C4-2B (cell line): Measurements from ENCODE around the gene ZDHHC1.
"Not testable (repeated sequence)": the region's sequence is repeated elsewhere in the genome, so short reads cannot be mapped to it uniquely, and the experiment has no call there.

ENCODE experiments used
- H3K27ac ChIP-seq: fragments of 450-650 bp; 2 replicates; pipeline ENCODE4 v1.5.1; 2017
- ZFX ChIP-seq: fragments of 450-650 bp; IDR thresholded peaks from 2 replicates; pipeline ENCODE4 v1.6.1; 2017
- TF ChIP-seq, protein P1 (sequence below): fragments of 450-650 bp; conservative IDR thresholded peaks from 2 replicates; pipeline ENCODE4 v1.5.1; 2017; ENCODE audit warnings: mild to moderate bottlenecking

Gene ZDHHC1

DNA sequence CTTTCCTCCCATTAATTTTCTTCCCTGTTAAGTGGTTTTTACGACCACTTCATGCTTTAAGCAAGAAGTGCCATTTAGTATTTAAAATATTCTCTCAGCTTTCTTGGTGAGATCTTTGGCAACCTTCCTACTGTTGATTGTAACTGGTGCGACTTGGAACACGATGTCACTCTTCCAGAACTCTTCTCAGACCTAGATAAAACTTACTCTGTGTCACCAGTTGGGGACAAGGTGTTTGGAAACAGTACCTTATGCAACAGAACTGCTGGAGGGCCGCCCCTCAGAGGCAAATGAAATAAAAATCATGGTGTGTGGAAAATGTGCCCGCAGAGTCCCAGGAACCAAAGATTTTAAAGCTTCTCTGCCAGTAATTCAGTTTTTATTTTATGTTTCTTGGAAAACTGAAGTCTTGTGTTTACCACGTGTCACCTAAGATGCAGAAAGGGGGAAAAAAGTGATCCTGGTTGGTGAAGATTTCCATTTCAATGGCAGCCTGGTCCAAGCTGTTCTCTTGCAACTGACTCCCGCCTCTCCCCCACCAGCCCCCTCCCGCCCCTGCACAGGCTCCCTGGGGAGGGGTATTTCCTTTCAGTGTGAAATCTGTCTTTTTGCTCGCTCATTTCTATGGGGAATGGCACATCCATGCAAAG, 7.5 kb upstream of the ZDHHC1 start:
- TF ChIP-seq ZFX: no peak
- TF ChIP-seq, protein P1, sequence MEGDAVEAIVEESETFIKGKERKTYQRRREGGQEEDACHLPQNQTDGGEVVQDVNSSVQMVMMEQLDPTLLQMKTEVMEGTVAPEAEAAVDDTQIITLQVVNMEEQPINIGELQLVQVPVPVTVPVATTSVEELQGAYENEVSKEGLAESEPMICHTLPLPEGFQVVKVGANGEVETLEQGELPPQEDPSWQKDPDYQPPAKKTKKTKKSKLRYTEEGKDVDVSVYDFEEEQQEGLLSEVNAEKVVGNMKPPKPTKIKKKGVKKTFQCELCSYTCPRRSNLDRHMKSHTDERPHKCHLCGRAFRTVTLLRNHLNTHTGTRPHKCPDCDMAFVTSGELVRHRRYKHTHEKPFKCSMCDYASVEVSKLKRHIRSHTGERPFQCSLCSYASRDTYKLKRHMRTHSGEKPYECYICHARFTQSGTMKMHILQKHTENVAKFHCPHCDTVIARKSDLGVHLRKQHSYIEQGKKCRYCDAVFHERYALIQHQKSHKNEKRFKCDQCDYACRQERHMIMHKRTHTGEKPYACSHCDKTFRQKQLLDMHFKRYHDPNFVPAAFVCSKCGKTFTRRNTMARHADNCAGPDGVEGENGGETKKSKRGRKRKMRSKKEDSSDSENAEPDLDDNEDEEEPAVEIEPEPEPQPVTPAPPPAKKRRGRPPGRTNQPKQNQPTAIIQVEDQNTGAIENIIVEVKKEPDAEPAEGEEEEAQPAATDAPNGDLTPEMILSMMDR: no peak
- peak overlapping the region; percentile 50 for H3K27ac ChIP-seq

DNA sequence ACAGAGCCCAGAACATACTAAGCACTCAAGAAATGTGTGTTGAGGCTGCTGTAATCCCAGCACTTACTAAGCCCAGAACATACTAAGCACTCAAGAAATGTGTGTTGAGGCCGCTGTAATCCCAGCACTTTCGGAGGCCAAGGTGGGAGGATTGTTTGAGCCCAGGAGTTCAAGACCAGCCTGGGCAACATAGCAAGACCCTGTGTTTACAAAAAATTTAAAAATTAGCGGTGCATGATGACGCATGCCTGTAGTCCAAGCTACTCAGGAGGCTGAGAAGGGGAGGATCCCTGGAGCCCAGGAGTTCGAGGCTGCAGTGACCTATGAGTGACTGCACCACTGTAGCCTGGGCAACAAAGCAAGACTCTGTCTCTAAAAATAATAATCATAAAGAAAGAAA, 6.7 kb upstream of the ZDHHC1 start:
- no peak overlapping the region for H3K27ac ChIP-seq
- TF ChIP-seq ZFX: no peak

DNA sequence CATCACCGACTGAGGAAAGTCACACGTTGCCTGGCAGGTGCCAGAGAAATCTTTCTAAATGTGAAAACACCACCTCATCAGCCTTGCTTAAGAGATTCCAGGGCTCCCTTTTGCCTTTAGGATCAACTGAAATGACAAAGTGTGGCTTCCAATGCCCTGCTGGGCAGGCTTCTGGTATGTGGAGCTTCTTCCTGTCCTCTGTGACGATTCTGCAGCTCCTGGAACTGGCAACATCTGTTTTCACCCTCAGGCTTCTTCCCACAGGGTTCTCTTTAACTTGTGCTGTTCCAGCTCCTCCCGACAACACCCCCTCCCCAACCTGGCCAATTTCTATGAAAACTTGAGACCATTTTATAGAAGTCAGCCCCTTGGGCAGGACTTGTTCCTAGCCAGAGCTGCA, 4.8 kb upstream of the ZDHHC1 start:
- H3K27ac ChIP-seq: no peak overlapping the region
- TF ChIP-seq, protein P1: no peak
- no peak for TF ChIP-seq ZFX

- no peak overlapping the region for H3K27ac ChIP-seq
- no peak for TF ChIP-seq ZFX
- TF ChIP-seq, protein P1: no peak
Measured at GRCh38 chr16:67419931-67420330, 3.7 kb upstream of the ZDHHC1 start.

- H3K27ac ChIP-seq: no peak overlapping the region
- TF ChIP-seq ZFX: no peak
- TF ChIP-seq, protein P1: no peak
Measured at GRCh38 chr16:67419502-67419901, 3.2 kb upstream of the ZDHHC1 start.

GRCh38 chr16:67417333-67418061, 1.2 kb upstream of the ZDHHC1 start:
- no peak for TF ChIP-seq ZFX
- TF ChIP-seq, protein P1: no peak
- no peak overlapping the region for H3K27ac ChIP-seq

DNA sequence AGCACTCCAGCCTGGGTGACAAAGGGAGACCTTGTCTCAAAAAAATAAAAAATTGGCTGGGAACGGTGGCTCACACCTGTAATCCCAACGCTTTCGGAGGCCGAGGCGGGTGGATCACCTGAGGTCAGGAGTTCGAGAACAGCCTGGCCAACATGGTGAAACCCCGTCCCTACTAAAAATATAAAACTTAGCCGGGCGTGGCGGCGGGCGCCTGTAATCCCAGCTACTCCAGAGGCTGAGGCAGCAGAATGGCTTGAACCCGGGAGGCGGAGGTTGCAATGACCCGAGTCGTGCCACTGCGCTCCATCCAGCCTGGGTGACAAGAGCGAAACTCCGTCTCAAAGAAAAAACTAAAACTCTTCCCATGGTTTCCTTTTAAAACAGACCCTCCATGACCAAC, 856 bp downstream of the ZDHHC1 start:
- H3K27ac ChIP-seq: not testable (repeated sequence)

- TF ChIP-seq, protein P1: no peak
- TF ChIP-seq ZFX: no peak
Measured at GRCh38 chr16:67413978-67414911, 2.0 kb downstream of the ZDHHC1 start.

More at GRCh38 chr16:67413978-67414911, 2.0 kb downstream of the ZDHHC1 start:
- H3K27ac ChIP-seq: no peak overlapping the region
